ENCODE data around the gene SORCS3. TPM values are rescaled to one million over a fixed set of nuclear protein-coding genes. Genes with fewer than 3 reads are reported as not detected.

The SORCS3 gene
- total RNA-seq, 1 experiment from 2014 or later, result not detected

- ATAC-seq (no peak), DNase-seq (ENCODE audit: low read depth, low spot score) (no peak)
- H3K27me3 ChIP-seq (ENCODE audit: control insufficient read depth, insufficient read depth, low read length), result no peaks in the 10 kb centered on the region
- H3K9me3 ChIP-seq (ENCODE audit: control insufficient read depth, insufficient read depth, low read depth, low read length), result no peaks in the 10 kb centered on the region
- POLR2A ChIA-PET, result no interaction called here
- intact Hi-C loops (cut with micrococcal nuclease; ENCODE audit: unreplicated experiment), result no loop called here
- H3K27ac ChIP-seq (ENCODE audit: low read length), result no peak overlapping the region
- H3K4me3 ChIP-seq (ENCODE audit: low read depth in 2 of 2, low read length in 2 of 2), result no peak overlapping the region
- no TSS peak for BruUV-seq (replicated peaks)
- in situ Hi-C loops (cut with HindIII; ENCODE audit: low pct_unique_long_range_greater_than_20kb, low sequenced_read_pairs), result no loop called here
- CTCF ChIA-PET, result no interaction called here
- TF ChIP-seq TCF7L2 (IDR thresholded peaks at IDR 0.05; ENCODE audit: low read depth, low read length) (no peak), SIN3A (IDR thresholded peaks at IDR 0.05; ENCODE audit: borderline replicate concordance, insufficient read depth, low read depth, low read length) (no peak), POLR2AphosphoS5 (IDR thresholded peaks at IDR 0.05; ENCODE audit: low read depth, low read length) (no peak), REST (IDR thresholded peaks at IDR 0.05; ENCODE audit: insufficient read depth in 1 of 2, low read depth in 2 of 2, low read length in 1 of 2) (no peak)
- TF ChIP-seq, protein P1, sequence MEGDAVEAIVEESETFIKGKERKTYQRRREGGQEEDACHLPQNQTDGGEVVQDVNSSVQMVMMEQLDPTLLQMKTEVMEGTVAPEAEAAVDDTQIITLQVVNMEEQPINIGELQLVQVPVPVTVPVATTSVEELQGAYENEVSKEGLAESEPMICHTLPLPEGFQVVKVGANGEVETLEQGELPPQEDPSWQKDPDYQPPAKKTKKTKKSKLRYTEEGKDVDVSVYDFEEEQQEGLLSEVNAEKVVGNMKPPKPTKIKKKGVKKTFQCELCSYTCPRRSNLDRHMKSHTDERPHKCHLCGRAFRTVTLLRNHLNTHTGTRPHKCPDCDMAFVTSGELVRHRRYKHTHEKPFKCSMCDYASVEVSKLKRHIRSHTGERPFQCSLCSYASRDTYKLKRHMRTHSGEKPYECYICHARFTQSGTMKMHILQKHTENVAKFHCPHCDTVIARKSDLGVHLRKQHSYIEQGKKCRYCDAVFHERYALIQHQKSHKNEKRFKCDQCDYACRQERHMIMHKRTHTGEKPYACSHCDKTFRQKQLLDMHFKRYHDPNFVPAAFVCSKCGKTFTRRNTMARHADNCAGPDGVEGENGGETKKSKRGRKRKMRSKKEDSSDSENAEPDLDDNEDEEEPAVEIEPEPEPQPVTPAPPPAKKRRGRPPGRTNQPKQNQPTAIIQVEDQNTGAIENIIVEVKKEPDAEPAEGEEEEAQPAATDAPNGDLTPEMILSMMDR (IDR thresholded peaks at IDR 0.05), result no peak
- H3K4me1 ChIP-seq (ENCODE audit: control insufficient read depth, insufficient read depth, low read length), result no peaks in the 10 kb centered on the region
- no peaks in the 10 kb centered on the region for H3K36me3 ChIP-seq (ENCODE audit: control insufficient read depth, insufficient read depth, low read length)
Observed at GRCh38 chr10:104895541-104895940, 254.5 kb downstream of the SORCS3 start.

GRCh38 chr10:104895981-104896380, 254.9 kb downstream of the SORCS3 start:
- ATAC-seq (no peak), DNase-seq (ENCODE audit: low read depth, low spot score) (no peak)
- Histone ChIP-seq H3K4me3 (ENCODE audit: low read depth in 2 of 2, low read length in 2 of 2) (no peak overlapping the region), H3K4me1 (ENCODE audit: control insufficient read depth, insufficient read depth, low read length) (no peaks in the 10 kb centered on the region), H3K27ac (ENCODE audit: low read length) (no peak overlapping the region), H3K36me3 (ENCODE audit: control insufficient read depth, insufficient read depth, low read length) (no peaks in the 10 kb centered on the region), H3K9me3 (ENCODE audit: control insufficient read depth, insufficient read depth, low read depth, low read length) (no peaks in the 10 kb centered on the region), H3K27me3 (ENCODE audit: control insufficient read depth, insufficient read depth, low read length) (no peaks in the 10 kb centered on the region)
- ChIA-PET POLR2A (no interaction called here), CTCF (no interaction called here)
- TF ChIP-seq POLR2AphosphoS5 (IDR thresholded peaks at IDR 0.05; ENCODE audit: low read depth, low read length) (no peak), REST (IDR thresholded peaks at IDR 0.05; ENCODE audit: insufficient read depth in 1 of 2, low read depth in 2 of 2, low read length in 1 of 2) (no peak), SIN3A (IDR thresholded peaks at IDR 0.05; ENCODE audit: borderline replicate concordance, insufficient read depth, low read depth, low read length) (no peak), TCF7L2 (IDR thresholded peaks at IDR 0.05; ENCODE audit: low read depth, low read length) (no peak)
- TF ChIP-seq, protein P1 (IDR thresholded peaks at IDR 0.05), result no peak
- intact Hi-C loops (cut with micrococcal nuclease; ENCODE audit: unreplicated experiment) (no loop called here), in situ Hi-C loops (cut with HindIII; ENCODE audit: low pct_unique_long_range_greater_than_20kb, low sequenced_read_pairs) (no loop called here)
- no TSS peak for BruUV-seq (replicated peaks)
